Trophoblast cell (in vitro differentiated cells and primary cell): ENCODE measurements around the gene RAP2A.

Experiments used
- DNase-seq, 2 donors: peaks; one replicate each; pipeline ENCODE4 v3.0.0-alpha.2; 2016
- H2AFZ ChIP-seq: 2 replicates; pipeline ENCODE4 v1.6.1; 2013; ENCODE audit warnings: low read length, moderate library complexity, mild to moderate bottlenecking; ENCODE audit not compliant: insufficient read depth, poor library complexity
- H2AK5ac ChIP-seq: 2 replicates; pipeline ENCODE4 v1.6.1; 2013; ENCODE audit warnings: mild to moderate bottlenecking, low read length
- H2BK120ac ChIP-seq: 2 replicates; pipeline ENCODE4 v1.6.1; 2013; ENCODE audit warnings: low read length, mild to moderate bottlenecking, moderate library complexity; ENCODE audit not compliant: insufficient read depth, poor library complexity
- H2BK12ac ChIP-seq: 2 replicates; pipeline ENCODE4 v1.6.1; 2013; ENCODE audit warnings: mild to moderate bottlenecking, low read length, moderate library complexity
- H2BK5ac ChIP-seq: 2 replicates; pipeline ENCODE4 v1.6.1; 2013; ENCODE audit warnings: low read length, low read depth, moderate library complexity, mild to moderate bottlenecking; ENCODE audit not compliant: poor library complexity
- H3K14ac ChIP-seq: 2 replicates; pipeline ENCODE4 v1.6.1; 2013; ENCODE audit warnings: mild to moderate bottlenecking, low read length
- H3K18ac ChIP-seq: 2 replicates; pipeline ENCODE4 v1.6.1; 2013; ENCODE audit warnings: mild to moderate bottlenecking, low read length
- H3K23ac ChIP-seq: 2 replicates; pipeline ENCODE4 v1.6.1; 2013; ENCODE audit warnings: low read length
- H3K27ac ChIP-seq: 2 replicates; pipeline ENCODE4 v1.5.1; 2013; ENCODE audit warnings: low read depth, mild to moderate bottlenecking, inconsistent platforms, low read length, moderate library complexity
- H3K27me3 ChIP-seq: 2 replicates; pipeline ENCODE4 v1.6.1; 2013; ENCODE audit warnings: inconsistent platforms, mild to moderate bottlenecking, low read length, moderate library complexity; ENCODE audit not compliant: insufficient read depth
- H3K36me3 ChIP-seq, 2 experiments: 1 replicate in 1 of 2; 2 replicates in 1 of 2; pipeline ENCODE4 v1.6.1; 2013; ENCODE audit warnings: low read length in 2 of 2, mild to moderate bottlenecking in 2 of 2, moderate library complexity in 1 of 2; ENCODE audit not compliant: insufficient read depth in 2 of 2, control insufficient read depth in 1 of 2
- H3K4ac ChIP-seq: 2 replicates; pipeline ENCODE4 v1.6.1; 2013; ENCODE audit warnings: low read depth, mild to moderate bottlenecking, low read length, moderate library complexity
- H3K4me1 ChIP-seq, 2 experiments: 1 replicate in 1 of 2; 2 replicates in 1 of 2; pipeline ENCODE4 v1.6.1; 2013; ENCODE audit warnings: low read length in 2 of 2, mild to moderate bottlenecking in 2 of 2, moderate library complexity in 1 of 2; ENCODE audit not compliant: insufficient read depth in 2 of 2, control insufficient read depth in 1 of 2
- H3K4me2 ChIP-seq: 2 replicates; pipeline ENCODE4 v1.6.1; 2013; ENCODE audit warnings: inconsistent platforms, mild to moderate bottlenecking, low read length, moderate library complexity
- H3K4me3 ChIP-seq: 2 replicates; pipeline ENCODE4 v1.5.1; 2013; ENCODE audit warnings: mild to moderate bottlenecking, low read depth, low read length, inconsistent platforms
- H3K79me1 ChIP-seq: one replicate; pipeline ENCODE4 v1.6.1; 2013; ENCODE audit warnings: low read length
- H3K79me2 ChIP-seq: 2 replicates; pipeline ENCODE4 v1.6.1; 2013; ENCODE audit warnings: low read length, mild to moderate bottlenecking; ENCODE audit not compliant: control insufficient read depth, insufficient read depth, poor library complexity
- H3K9ac ChIP-seq: 2 replicates; pipeline ENCODE4 v1.6.1; 2013; ENCODE audit warnings: mild to moderate bottlenecking, low read length
- H3K9me3 ChIP-seq: 2 replicates; pipeline ENCODE4 v1.6.1; 2013; ENCODE audit warnings: low read depth, mild to moderate bottlenecking, control low read depth, inconsistent platforms, low read length; ENCODE audit not compliant: insufficient read depth
- H4K12ac ChIP-seq: 2 replicates; pipeline ENCODE4 v1.6.1; 2013; ENCODE audit warnings: low read depth, mild to moderate bottlenecking, low read length, moderate library complexity
- H4K8ac ChIP-seq: 2 replicates; pipeline ENCODE4 v1.6.1; 2013; ENCODE audit warnings: low read depth, mild to moderate bottlenecking, low read length, moderate library complexity
- H4K91ac ChIP-seq: one replicate; pipeline ENCODE4 v1.6.1; 2013; ENCODE audit warnings: low read depth, mild to moderate bottlenecking, low read length, moderate library complexity
- WGBS: extraction: QIAGEN DNeasy Blood & Tissue Kit; methylation state at CpG from one replicate; pipeline ENCODE4 v1.1.7; 2013; ENCODE audit warnings: missing lambda C conversion rate; ENCODE audit not compliant: insufficient read length, insufficient coverage; ENCODE audit errors: extremely low coverage; 5-methylcytosine and 5-hydroxymethylcytosine counted together

RAP2A gene

DNA sequence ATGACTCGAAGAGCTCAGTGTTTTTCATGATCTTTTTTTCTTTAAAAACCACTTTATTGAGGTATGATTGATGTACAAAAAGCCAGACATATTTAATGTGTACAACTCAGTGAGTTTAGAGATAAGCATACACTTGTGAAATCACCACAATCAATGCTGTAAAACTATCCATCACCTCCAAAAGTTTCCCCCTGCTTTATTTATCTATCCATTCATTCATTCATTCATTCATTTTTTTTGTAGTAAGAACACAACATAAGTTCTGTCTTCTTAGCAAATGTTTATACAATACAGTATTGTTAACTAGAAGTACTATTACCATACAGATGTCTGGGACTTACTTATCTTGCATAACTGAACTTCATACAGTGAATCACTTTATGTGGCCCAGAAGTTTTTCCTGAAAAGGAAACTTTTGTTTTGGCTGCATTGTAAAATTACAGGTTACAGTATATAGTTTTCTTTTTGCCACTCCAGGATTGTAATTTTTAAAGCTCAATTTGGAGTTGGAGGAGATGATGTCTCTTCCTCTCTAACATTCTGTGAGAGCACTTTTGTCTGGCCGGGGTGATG is 6.7 kb downstream of the RAP2A start:
- no peak overlapping the region for H3K4ac ChIP-seq
- no peak overlapping the region for H3K27ac ChIP-seq
- H4K12ac ChIP-seq: no peak overlapping the region
- H3K4me1 ChIP-seq: no peaks in the 10 kb centered on the region
- no peaks in the 10 kb centered on the region for H3K79me2 ChIP-seq
- no peaks in the 10 kb centered on the region for H3K79me1 ChIP-seq
- H3K9ac ChIP-seq: no peak overlapping the region
- H3K14ac ChIP-seq: no peak overlapping the region
- no peak overlapping the region for H2AFZ ChIP-seq
- no peak overlapping the region for H3K4me3 ChIP-seq
- H2BK5ac ChIP-seq: no peak overlapping the region
- DNase-seq: no peak
- whole genome bisulfite sequencing: no CpG with 5 or more reads among the region's 2 CpGs
- no peak overlapping the region for H3K4me2 ChIP-seq
- no peaks in the 10 kb centered on the region for H3K27me3 ChIP-seq
- H3K18ac ChIP-seq: no peak overlapping the region
- H2AK5ac ChIP-seq: no peak overlapping the region
- H3K36me3 ChIP-seq: no peaks in the 10 kb centered on the region
- H2BK120ac ChIP-seq: no peak overlapping the region
- no peaks in the 10 kb centered on the region for H3K9me3 ChIP-seq
- no peak overlapping the region for H3K23ac ChIP-seq
- H4K91ac ChIP-seq: no peak overlapping the region
- H2BK12ac ChIP-seq: no peak overlapping the region
- no peak overlapping the region for H4K8ac ChIP-seq

DNA sequence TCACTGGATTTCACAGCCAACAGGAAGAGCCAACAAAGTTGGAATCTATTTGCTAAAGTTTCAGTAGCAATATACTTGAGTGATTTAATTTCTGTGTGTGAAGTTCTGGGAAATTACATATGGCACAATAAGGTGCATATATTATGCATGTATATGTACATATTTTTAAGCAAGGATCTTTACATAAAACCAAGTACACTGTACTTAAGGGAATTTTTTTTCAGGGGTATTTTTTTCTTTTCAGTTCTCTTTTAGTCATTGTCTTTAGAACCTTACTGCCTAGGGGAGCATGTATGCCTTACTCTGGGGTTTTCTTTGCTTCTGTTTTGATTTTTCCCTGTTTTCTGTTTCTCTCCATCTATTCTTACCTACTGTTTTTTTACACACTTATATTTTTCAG is 7.4 kb downstream of the RAP2A start:
- no peak overlapping the region for H2BK120ac ChIP-seq
- no peak overlapping the region for H3K4me3 ChIP-seq
- H4K91ac ChIP-seq: no peak overlapping the region

GRCh38 chr13:97445522-97446187 is 11.7 kb downstream of the RAP2A start:
- H2AFZ ChIP-seq: no peak overlapping the region
- H3K27ac ChIP-seq: no peak overlapping the region
- H3K14ac ChIP-seq: no peak overlapping the region
- no peak overlapping the region for H2BK120ac ChIP-seq
- H3K4me1 ChIP-seq: peaks cover 3 to 6% of the 10 kb centered on the region in 2 experiments
- H2BK5ac ChIP-seq: no peak overlapping the region
- no peak overlapping the region for H4K91ac ChIP-seq
- no peak overlapping the region for H3K4me3 ChIP-seq
- H3K9ac ChIP-seq: no peak overlapping the region
- no peak for DNase-seq
- peaks cover 0 to 3% of the 10 kb centered on the region in 2 experiments for H3K36me3 ChIP-seq
- H3K4ac ChIP-seq: no peak overlapping the region
- H4K8ac ChIP-seq: no peak overlapping the region
- H3K27me3 ChIP-seq: no peaks in the 10 kb centered on the region
- H3K18ac ChIP-seq: no peak overlapping the region
- no peaks in the 10 kb centered on the region for H3K79me2 ChIP-seq
- no peak overlapping the region for H2BK12ac ChIP-seq
- H3K4me2 ChIP-seq: no peak overlapping the region
- H3K79me1 ChIP-seq: no peaks in the 10 kb centered on the region
- H4K12ac ChIP-seq: no peak overlapping the region
- no peaks in the 10 kb centered on the region for H3K9me3 ChIP-seq
- H2AK5ac ChIP-seq: no peak overlapping the region
- no peak overlapping the region for H3K23ac ChIP-seq

More for the DNA sequence above, 7.4 kb downstream of the RAP2A start:
- H3K79me2 ChIP-seq: no peaks in the 10 kb centered on the region
- no peaks in the 10 kb centered on the region for H3K27me3 ChIP-seq
- no peak overlapping the region for H4K12ac ChIP-seq
- no peak overlapping the region for H3K9ac ChIP-seq
- H2BK5ac ChIP-seq: no peak overlapping the region
- H3K4me2 ChIP-seq: no peak overlapping the region
- no peaks in the 10 kb centered on the region for H3K4me1 ChIP-seq
- H3K14ac ChIP-seq: no peak overlapping the region
- no peaks in the 10 kb centered on the region for H3K79me1 ChIP-seq
- H2AFZ ChIP-seq: no peak overlapping the region
- H3K23ac ChIP-seq: no peak overlapping the region
- H3K4ac ChIP-seq: no peak overlapping the region
- no peak overlapping the region for H3K18ac ChIP-seq
- no peaks in the 10 kb centered on the region for H3K36me3 ChIP-seq
- H2BK12ac ChIP-seq: no peak overlapping the region
- no peak overlapping the region for H2AK5ac ChIP-seq
- DNase-seq: no peak
- no peak overlapping the region for H3K27ac ChIP-seq
- no peaks in the 10 kb centered on the region for H3K9me3 ChIP-seq
- H4K8ac ChIP-seq: no peak overlapping the region

- H2BK5ac ChIP-seq: no peak overlapping the region
- H3K27ac ChIP-seq: no peak overlapping the region
- H3K79me1 ChIP-seq: no peaks in the 10 kb centered on the region
- no peak overlapping the region for H3K14ac ChIP-seq
- no peaks in the 10 kb centered on the region for H3K79me2 ChIP-seq
- peaks cover 3 to 6% of the 10 kb centered on the region in 2 experiments for H3K4me1 ChIP-seq
- H3K9ac ChIP-seq: no peak overlapping the region
- H2AK5ac ChIP-seq: no peak overlapping the region
- WGBS: no CpG with 5 or more reads among the region's 5 CpGs
- H4K12ac ChIP-seq: no peak overlapping the region
- H4K91ac ChIP-seq: no peak overlapping the region
- no peak overlapping the region for H3K4me2 ChIP-seq
- no peaks in the 10 kb centered on the region for H3K27me3 ChIP-seq
- H2BK12ac ChIP-seq: no peak overlapping the region
- peak; percentile 90 to 94 for DNase-seq
- no peak overlapping the region for H4K8ac ChIP-seq
- H3K18ac ChIP-seq: no peak overlapping the region
- H3K4me3 ChIP-seq: no peak overlapping the region
- no peak overlapping the region for H3K23ac ChIP-seq
- H2BK120ac ChIP-seq: no peak overlapping the region
- no peaks in the 10 kb centered on the region for H3K9me3 ChIP-seq
- H3K4ac ChIP-seq: no peak overlapping the region
- H3K36me3 ChIP-seq: peaks cover 0 to 5% of the 10 kb centered on the region in 2 experiments
- H2AFZ ChIP-seq: no peak overlapping the region
Measured at GRCh38 chr13:97446448-97446847, 12.5 kb downstream of the RAP2A start.
